HepG2 (cell line): Measurements from ENCODE around the gene CELF5. TPM values are rescaled to one million over a fixed set of nuclear protein-coding genes. Genes with fewer than 3 reads are reported as not detected.

Source experiments
- ATAC-seq: fragments of 200-7000 bp; cut with Tn5 transposase; 3 replicates; pipeline ENCODE4 v1.9.1; 2020; ENCODE audit warnings: mild to moderate bottlenecking, moderate library complexity
- BruUV-seq: library from RNA; stranded (reverse); fragments of 400-500 nt; replicated peaks from 2 replicates; lab custom pipeline; 2021; lab: Mats Ljungman, UMichigan
- CTCF ChIA-PET: fragments of 300-600 bp; formaldehyde crosslinking; extraction: SDS; loops from one replicate; lab custom pipeline; 2021; ENCODE audit warnings: low total read pairs, inconsistent platforms, low intra/inter-chr PET ratio; lab: Yijun Ruan, JAX
- POLR2A ChIA-PET: fragments of 350-600 bp; sonication (Branson Sonifier 250); formaldehyde crosslinking; loops from one replicate; lab custom pipeline; 2020; ENCODE audit warnings: antibody characterized with exemption, inconsistent platforms; lab: Yijun Ruan, JAX
- DNase-seq: peaks from one replicate; pipeline ENCODE4 v3.0.0-alpha.2; 2015; ENCODE audit warnings: low spot score
- FAIRE-seq: peaks from 3 replicates; lab custom pipeline; 2011; peaks lifted over from hg19 to GRCh38; lab: Jason Lieb, UNC
- H2AFZ ChIP-seq: one replicate; pipeline ENCODE4 v1.6.1; 2011; ENCODE audit warnings: low read length, inconsistent platforms
- H3K27ac ChIP-seq: fragments of 300-600 bp; 3 replicates; pipeline ENCODE4 v1.8.0; 2011; ENCODE audit warnings: mixed run types, mild to moderate bottlenecking, mixed read lengths, low read length, inconsistent platforms; ENCODE audit not compliant: insufficient read depth; ENCODE audit errors: extremely low read length
- H3K27me3 ChIP-seq, 2 experiments: fragments of 200-600 bp in 1 of 2; 2 replicates in 1 of 2; 3 replicates in 1 of 2; pipeline versions ENCODE4 v1.6.0 to v1.8.0; 2011; ENCODE audit warnings: low read length in 2 of 2, mild to moderate bottlenecking in 2 of 2, moderate library complexity in 2 of 2, inconsistent platforms in 1 of 2; ENCODE audit not compliant: insufficient read depth in 2 of 2, control insufficient read depth in 1 of 2
- H3K36me3 ChIP-seq, 2 experiments: fragments of 200-600 bp in 1 of 2; replicated peaks in 1 of 2; 2 replicates in 1 of 2; 3 replicates in 1 of 2; pipeline versions ENCODE4 v1.5.1 to v1.8.0; 2011; ENCODE audit warnings: low read length in 2 of 2, inconsistent platforms in 1 of 2; ENCODE audit not compliant: insufficient read depth in 2 of 2, control insufficient read depth in 1 of 2
- H3K4me1 ChIP-seq: 2 replicates; pipeline ENCODE4 v1.5.1; 2012; ENCODE audit warnings: low read length, inconsistent platforms; ENCODE audit not compliant: insufficient read depth
- H3K4me2 ChIP-seq: 2 replicates; pipeline ENCODE4 v1.6.0; 2011; ENCODE audit warnings: low read depth, low read length, inconsistent platforms
- H3K4me3 ChIP-seq, 3 experiments: fragments of 200-600 bp in 1 of 3; sonication (generic), shearing (Covaris generic) in 1 of 3; replicated peaks in 1 of 3; 2 replicates each; pipeline ENCODE4 v1.5.1; 2011 to 2016; ENCODE audit warnings: low read length in 3 of 3, inconsistent platforms in 2 of 3, low read depth in 2 of 3, mild to moderate bottlenecking in 2 of 3, control low read depth in 1 of 3, mixed read lengths in 1 of 3; ENCODE audit not compliant: insufficient read depth in 1 of 3
- H3K79me2 ChIP-seq: one replicate; pipeline ENCODE4 v1.6.1; 2011; ENCODE audit warnings: low read length, inconsistent platforms; ENCODE audit not compliant: insufficient read depth
- H3K9ac ChIP-seq: 2 replicates; pipeline ENCODE4 v1.6.0; 2011; ENCODE audit warnings: mild to moderate bottlenecking, low read depth, low read length, inconsistent platforms; ENCODE audit not compliant: insufficient read depth
- H3K9me3 ChIP-seq: 2 replicates; pipeline ENCODE4 v1.5.1; 2012; ENCODE audit warnings: mild to moderate bottlenecking, low read length
- H4K20me1 ChIP-seq: 2 replicates; pipeline ENCODE4 v1.6.0; 2011; ENCODE audit warnings: inconsistent platforms, mild to moderate bottlenecking, low read length, moderate library complexity; ENCODE audit not compliant: insufficient read depth
- ATF3 ChIP-seq: sonication (generic); formaldehyde crosslinking; IDR thresholded peaks from 2 replicates; pipeline ENCODE4 v1.4.0; 2020; ENCODE audit warnings: missing genetic modification reagents
- CHD4 ChIP-seq: fragments of 200-600 bp; sonication (generic); IDR thresholded peaks from 2 replicates; pipeline ENCODE4 v1.7.0; 2017; ENCODE audit warnings: mild to moderate bottlenecking, low read length, borderline replicate concordance
- KDM5B ChIP-seq: sonication (generic); formaldehyde crosslinking; IDR thresholded peaks from 2 replicates; pipeline ENCODE4 v1.4.0; 2020; ENCODE audit warnings: missing genetic modification reagents, mild to moderate bottlenecking, borderline replicate concordance
- MTF2 ChIP-seq: sonication (generic); formaldehyde crosslinking; IDR thresholded peaks from 2 replicates; pipeline ENCODE4 v1.5.0; 2020; ENCODE audit warnings: missing genetic modification reagents, borderline replicate concordance
- PBX2 ChIP-seq: IDR thresholded peaks from 2 replicates; pipeline ENCODE4 v1.6.1; 2016; ENCODE audit warnings: control low read depth
- PHF8 ChIP-seq: sonication (generic); formaldehyde crosslinking; IDR thresholded peaks from 2 replicates; pipeline ENCODE4 v1.5.0; 2020; ENCODE audit warnings: missing genetic modification reagents
- RAD21 ChIP-seq: fragments of 450-650 bp; formaldehyde crosslinking; IDR thresholded peaks from 2 replicates; pipeline ENCODE4 v1.5.0; 2020; ENCODE audit warnings: mild to moderate bottlenecking
- TEAD2 ChIP-seq: sonication (generic); formaldehyde crosslinking; IDR thresholded peaks from 2 replicates; pipeline ENCODE4 v1.9.0; 2021; ENCODE audit warnings: missing genetic modification reagents
- ZFP36 ChIP-seq: fragments of 150-350 bp; IDR thresholded peaks from 2 replicates; pipeline ENCODE4 v1.6.1; 2018; ENCODE audit warnings: borderline replicate concordance, low read length, low read depth; ENCODE audit not compliant: partially characterized antibody
- ZKSCAN1 ChIP-seq: fragments of 150-350 bp; IDR thresholded peaks from 2 replicates; pipeline ENCODE4 v1.6.1; 2014; ENCODE audit warnings: low read length
- ZMYM3 ChIP-seq: sonication (generic); formaldehyde crosslinking; IDR thresholded peaks from 2 replicates; pipeline ENCODE4 v1.5.1; 2020; ENCODE audit warnings: mild to moderate bottlenecking, missing genetic modification reagents
- ZNF256 ChIP-seq: sonication (generic); formaldehyde crosslinking; conservative IDR thresholded peaks from 2 replicates; pipeline ENCODE4 v1.4.0; 2020; ENCODE audit warnings: missing genetic modification reagents
- ZNF292 ChIP-seq: sonication (generic); formaldehyde crosslinking; IDR thresholded peaks from 2 replicates; pipeline ENCODE4 v1.8.1; 2022; ENCODE audit warnings: mild to moderate bottlenecking, low read depth, missing genetic modification reagents, borderline replicate concordance
- ZNF687 ChIP-seq: sonication (generic); formaldehyde crosslinking; IDR thresholded peaks from 2 replicates; pipeline ENCODE4 v1.5.1; 2020; ENCODE audit warnings: mild to moderate bottlenecking, missing genetic modification reagents, moderate library complexity
- WGBS: methylation state at CpG from one replicate; pipeline ENCODE4 v1.1.6; 2017; ENCODE audit warnings: low lambda C conversion rate; 5-methylcytosine and 5-hydroxymethylcytosine counted together
- in situ Hi-C: cut with HindIII; loops from 2 replicates; pipeline ENCODE4 v1.10.0; 2017; ENCODE audit warnings: low pct_unique_long_range_greater_than_20kb; ENCODE audit not compliant: extremely low pct_ligation_motif_present
- intact Hi-C: fragments of 100-400 bp; cut with micrococcal nuclease; formaldehyde crosslinking; loops from one replicate; pipeline ENCODE4 v1.10.0; 2022; ENCODE audit not compliant: unreplicated experiment
- polyA plus RNA-seq, 8 experiments: library from polyadenylated mRNA; depleted of rRNA in 3 of 8; stranded (reverse) in 7 of 8; unstranded in 1 of 8; fragments of >200 nt; fragmentation: Illumina TruSeq in 4 of 8; extraction: Trizol in 4 of 8; gene quantifications; 2 replicates each; pipeline versions ENCODE4 v1.2.1 to v1.2.3, GENCODE V29; 2011 to 2016; ENCODE audit warnings: low read depth in 4 of 8, missing spikeins in 1 of 8, mixed read lengths in 1 of 8; ENCODE audit not compliant: insufficient read depth in 1 of 8
- total RNA-seq, 5 experiments: library from RNA; depleted of rRNA; stranded (reverse); fragments of >200 nt; fragmentation: Illumina TruSeq; extraction: Trizol; gene quantifications; 2 replicates each; pipeline ENCODE4 v1.2.3, GENCODE V29; 2016; ENCODE audit warnings: low read depth in 1 of 5

The CELF5 gene
- total and polyA plus RNA-seq, 2 of the 13 experiments (the other 11 are each of a cell fraction or from before 2014, with no cell fraction given) = 0.31 to 0.84 TPM

GRCh38 chr19:3183721-3184641 lies 40.5 kb upstream of the CELF5 start:
- Histone ChIP-seq H3K36me3 (peaks cover 1 to 2% of the 10 kb centered on the region in 2 experiments; a peak in 2 of 5 replicates), H3K4me3 (peak overlapping the region in 1 of 3 experiments; percentile 93; a peak in 2 of 6 replicates), H3K27ac (no peak overlapping the region), H3K9ac (no peak overlapping the region), H2AFZ (no peak overlapping the region), H4K20me1 (peaks cover 7% of the 10 kb centered on the region; the same call in 1 of the 2 replicates), H3K4me2 (peak overlapping the region; percentile 95), H3K27me3 (no peaks in the 10 kb centered on the region), H3K79me2 (peaks cover 29% of the 10 kb centered on the region), H3K4me1 (peaks cover 32% of the 10 kb centered on the region), H3K9me3 (no peaks in the 10 kb centered on the region)
- DNase-seq (no peak), ATAC-seq (no peak), FAIRE-seq (no peak)
- ChIA-PET POLR2A (interaction anchor here (0.6 to 1.5 kb wide), 3 partner anchors 12 to 851 kb away, joined by 3 to 5 read pairs (median 3); no protein-coding TSS in a partner anchor), CTCF (no interaction called here)
- no TSS peak for BruUV-seq
- in situ Hi-C loops = no loop called here
- WGBS = 36% methylated on average over 9 of the region's 13 CpGs
- intact Hi-C loops = no loop called here
- TF ChIP-seq CHD4 = peak; percentile 84; the same call in 1 of the 2 replicates
- TF ChIP-seq ZKSCAN1 = peak; percentile 77
- peak; percentile 98 for TF ChIP-seq ZFP36
- TF ChIP-seq ZNF292 (CRISPR knock-in tag) = no peak
- TF ChIP-seq RAD21 (CRISPR knock-in tag) = no peak
- no peak for TF ChIP-seq PHF8
- TF ChIP-seq KDM5B (CRISPR knock-in tag) = no peak
- TF ChIP-seq ZNF256 (CRISPR knock-in tag) = no peak
- TF ChIP-seq PBX2 (CRISPR knock-in tag) = no peak
- no peak for TF ChIP-seq TEAD2
- no peak for TF ChIP-seq ATF3 (CRISPR knock-in tag)
- TF ChIP-seq ZMYM3 (CRISPR knock-in tag) = peak; percentile 93
- 0 out of 2 replicates have a peak, but pooled peaks have one; percentile 17 for TF ChIP-seq ZNF687
- TF ChIP-seq MTF2 (CRISPR knock-in tag) = no peak
